Caco-2 (cell line): Measurements from ENCODE around the gene DIS3L. TPM values are rescaled to one million over a fixed set of nuclear protein-coding genes. Genes with fewer than 3 reads are reported as not detected.

Experiments used
- BruUV-seq: library from RNA; stranded (reverse); fragments of 400-500 nt; replicated peaks from 2 replicates; lab custom pipeline; 2021; lab: Mats Ljungman, UMichigan
- CTCF ChIA-PET: fragments of 300-600 bp; sonication (Branson Sonifier 250); formaldehyde crosslinking; loops from one replicate; lab custom pipeline; 2022; ENCODE audit warnings: antibody characterized with exemption; lab: Charles Lee
- POLR2A ChIA-PET: fragments of 300-600 bp; sonication (Branson Sonifier 250); formaldehyde crosslinking; loops from one replicate; lab custom pipeline; 2022; ENCODE audit warnings: antibody characterized with exemption; lab: Charles Lee
- DNase-seq, 2 experiments: peaks; one replicate each; pipeline versions ENCODE4 v3.0.0 to v3.0.0-alpha.2; 2020 to 2022
- H3K27me3 ChIP-seq: replicated peaks from 2 replicates; pipeline ENCODE4 v1.6.0; 2011; ENCODE audit warnings: low read length; ENCODE audit not compliant: control insufficient read depth, insufficient read depth
- H3K36me3 ChIP-seq: 2 replicates; pipeline ENCODE4 v1.5.1; 2011; ENCODE audit warnings: low read length; ENCODE audit not compliant: control insufficient read depth, insufficient read depth
- H3K4me1 ChIP-seq: fragments of 250-450 bp; sonication (Bioruptor Pico); 2 replicates; pipeline ENCODE4 v1.5.1; 2020; ENCODE audit warnings: mild to moderate bottlenecking
- H3K4me3 ChIP-seq: 2 replicates; pipeline ENCODE4 v1.5.1; 2011; ENCODE audit warnings: low read depth, mild to moderate bottlenecking, control low read depth, low read length
- H3K9me3 ChIP-seq: fragments of 250-450 bp; sonication (Bioruptor Pico); 2 replicates; pipeline ENCODE4 v1.5.1; 2020; ENCODE audit warnings: mild to moderate bottlenecking, moderate library complexity
- H3K27ac Mint-ChIP-seq: one replicate; pipeline ENCODE4 v1.8.0; 2022; ENCODE audit warnings: mixed read lengths; ENCODE audit not compliant: unreplicated experiment
- H3K27me3 Mint-ChIP-seq: one replicate; pipeline ENCODE4 v1.8.0; 2022; ENCODE audit warnings: mixed read lengths; ENCODE audit not compliant: insufficient read depth, unreplicated experiment
- H3K36me3 Mint-ChIP-seq: one replicate; pipeline ENCODE4 v1.8.0; 2022; ENCODE audit warnings: mild to moderate bottlenecking, mixed read lengths; ENCODE audit not compliant: insufficient read depth, unreplicated experiment
- H3K4me1 Mint-ChIP-seq: one replicate; pipeline ENCODE4 v1.8.0; 2022; ENCODE audit warnings: low read depth, mixed read lengths; ENCODE audit not compliant: unreplicated experiment
- H3K4me3 Mint-ChIP-seq: one replicate; pipeline ENCODE4 v1.8.0; 2022; ENCODE audit warnings: mild to moderate bottlenecking, moderate library complexity, mixed read lengths; ENCODE audit not compliant: unreplicated experiment
- H3K9me3 Mint-ChIP-seq: one replicate; pipeline ENCODE4 v1.8.0; 2022; ENCODE audit warnings: mixed read lengths; ENCODE audit not compliant: unreplicated experiment
- intact Hi-C: fragments of 100-400 bp; cut with micrococcal nuclease; formaldehyde crosslinking; loops from one replicate; pipeline ENCODE4 v1.10.0; 2022; ENCODE audit not compliant: unreplicated experiment
- total RNA-seq: library from RNA; stranded (reverse); gene quantifications from 2 replicates; pipeline ENCODE4 v1.2.3, GENCODE V29; 2022
- TF ChIP-seq, protein P1 (sequence below), 2 experiments: fragments of 200-600 bp in 1 of 2; IDR thresholded peaks; 1 replicate in 1 of 2; 2 replicates in 1 of 2; pipeline versions ENCODE4 v1.5.1 to v1.8.0; 2011 to 2022; ENCODE audit warnings: antibody characterized with exemption in 1 of 2, control low read depth in 1 of 2, inconsistent platforms in 1 of 2, low read depth in 1 of 2, low read length in 1 of 2, mild to moderate bottlenecking in 1 of 2, moderate library complexity in 1 of 2; ENCODE audit not compliant: insufficient read depth in 1 of 2, severe bottlenecking in 1 of 2, unreplicated experiment in 1 of 2

DIS3L gene
- total RNA-seq, 1 experiment from 2014 or later, result 25.3 TPM

GRCh38 chr15:66275352-66275751, 18.0 kb upstream of the DIS3L start:
- no peaks in the 10 kb centered on the region for H3K27me3 ChIP-seq
- H3K9me3 ChIP-seq, result no peaks in the 10 kb centered on the region
- Mint-ChIP-seq H3K4me1 (no peaks in the 10 kb centered on the region), H3K27me3 (peaks cover 13% of the 10 kb centered on the region), H3K9me3 (peaks cover 10% of the 10 kb centered on the region), H3K36me3 (no peaks in the 10 kb centered on the region), H3K4me3 (no peak overlapping the region), H3K27ac (no peak overlapping the region)
- ChIA-PET CTCF (no interaction called here), POLR2A (no interaction called here)
- TF ChIP-seq, protein P1, sequence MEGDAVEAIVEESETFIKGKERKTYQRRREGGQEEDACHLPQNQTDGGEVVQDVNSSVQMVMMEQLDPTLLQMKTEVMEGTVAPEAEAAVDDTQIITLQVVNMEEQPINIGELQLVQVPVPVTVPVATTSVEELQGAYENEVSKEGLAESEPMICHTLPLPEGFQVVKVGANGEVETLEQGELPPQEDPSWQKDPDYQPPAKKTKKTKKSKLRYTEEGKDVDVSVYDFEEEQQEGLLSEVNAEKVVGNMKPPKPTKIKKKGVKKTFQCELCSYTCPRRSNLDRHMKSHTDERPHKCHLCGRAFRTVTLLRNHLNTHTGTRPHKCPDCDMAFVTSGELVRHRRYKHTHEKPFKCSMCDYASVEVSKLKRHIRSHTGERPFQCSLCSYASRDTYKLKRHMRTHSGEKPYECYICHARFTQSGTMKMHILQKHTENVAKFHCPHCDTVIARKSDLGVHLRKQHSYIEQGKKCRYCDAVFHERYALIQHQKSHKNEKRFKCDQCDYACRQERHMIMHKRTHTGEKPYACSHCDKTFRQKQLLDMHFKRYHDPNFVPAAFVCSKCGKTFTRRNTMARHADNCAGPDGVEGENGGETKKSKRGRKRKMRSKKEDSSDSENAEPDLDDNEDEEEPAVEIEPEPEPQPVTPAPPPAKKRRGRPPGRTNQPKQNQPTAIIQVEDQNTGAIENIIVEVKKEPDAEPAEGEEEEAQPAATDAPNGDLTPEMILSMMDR (IDR thresholded peaks at IDR 0.05; ENCODE audit: insufficient read depth in 1 of 2, low read depth in 1 of 2, low read length in 1 of 2, severe bottlenecking in 1 of 2, unreplicated experiment in 1 of 2), result no peak
- H3K36me3 ChIP-seq, result no peaks in the 10 kb centered on the region
- no peaks in the 10 kb centered on the region for H3K4me1 ChIP-seq
- DNase-seq, result no peak
- intact Hi-C loops, result no loop called here
- no TSS peak for BruUV-seq
- H3K4me3 ChIP-seq, result no peak overlapping the region

GRCh38 chr15:66276546-66276945, 16.8 kb upstream of the DIS3L start:
- no peaks in the 10 kb centered on the region for H3K4me1 Mint-ChIP-seq
- peaks cover 13% of the 10 kb centered on the region for H3K27me3 Mint-ChIP-seq
- no TSS peak for BruUV-seq
- no peaks in the 10 kb centered on the region for H3K36me3 Mint-ChIP-seq
- ChIA-PET CTCF (no interaction called here), POLR2A (no interaction called here)
- H3K27ac Mint-ChIP-seq, result no peak overlapping the region
- no peaks in the 10 kb centered on the region for H3K9me3 Mint-ChIP-seq
- DNase-seq, result no peak
- intact Hi-C loops, result no loop called here
- no peaks in the 10 kb centered on the region for H3K27me3 ChIP-seq
- no peak overlapping the region for H3K4me3 ChIP-seq
- no peak overlapping the region for H3K4me3 Mint-ChIP-seq
- TF ChIP-seq, protein P1 (IDR thresholded peaks at IDR 0.05; ENCODE audit: insufficient read depth in 1 of 2, low read depth in 1 of 2, low read length in 1 of 2, severe bottlenecking in 1 of 2, unreplicated experiment in 1 of 2), result no peak
- H3K36me3 ChIP-seq, result no peaks in the 10 kb centered on the region
- no peaks in the 10 kb centered on the region for H3K4me1 ChIP-seq
- H3K9me3 ChIP-seq, result no peaks in the 10 kb centered on the region

GRCh38 chr15:66278056-66278455, 15.3 kb upstream of the DIS3L start:
- POLR2A ChIA-PET, result no interaction called here
- H3K4me1 ChIP-seq, result no peaks in the 10 kb centered on the region
- no peaks in the 10 kb centered on the region for H3K9me3 Mint-ChIP-seq
- no peak overlapping the region for H3K4me3 Mint-ChIP-seq
- CTCF ChIA-PET, result no interaction called here
- BruUV-seq, result no TSS peak
- no peaks in the 10 kb centered on the region for H3K27me3 ChIP-seq
- H3K9me3 ChIP-seq, result no peaks in the 10 kb centered on the region
- H3K27ac Mint-ChIP-seq, result no peak overlapping the region
- no peak overlapping the region for H3K4me3 ChIP-seq
- no peaks in the 10 kb centered on the region for H3K36me3 ChIP-seq
- H3K36me3 Mint-ChIP-seq, result no peaks in the 10 kb centered on the region
- no peak for DNase-seq
- peaks cover 16% of the 10 kb centered on the region for H3K27me3 Mint-ChIP-seq
- H3K4me1 Mint-ChIP-seq, result no peaks in the 10 kb centered on the region
- intact Hi-C loops, result no loop called here
- TF ChIP-seq, protein P1 (IDR thresholded peaks at IDR 0.05; ENCODE audit: insufficient read depth in 1 of 2, low read depth in 1 of 2, low read length in 1 of 2, severe bottlenecking in 1 of 2, unreplicated experiment in 1 of 2), result no peak
